Activated naive CD4-positive, alpha-beta T cell treated with anti-CD3 and anti-CD28 coated beads, Interleukin-2, amount 10 ng/mL, durations not matched to agents 7 days and 5 days (primary cell): ENCODE results near the gene GREB1.

Experiments used
- CTCF ChIA-PET: fragments of 350-600 bp; sonication (Branson Sonifier 250); formaldehyde crosslinking; loops from one replicate; lab custom pipeline; 2021; ENCODE audit warnings: antibody characterized with exemption; lab: Charles Lee
- DNase-seq: peaks from one replicate; pipeline ENCODE4 v3.0.0-alpha.2; 2020
- H3K27ac Mint-ChIP-seq: one replicate; pipeline ENCODE4 v1.8.0; 2021; ENCODE audit warnings: mild to moderate bottlenecking, moderate library complexity, mixed read lengths
- H3K27me3 Mint-ChIP-seq: one replicate; pipeline ENCODE4 v1.8.0; 2021; ENCODE audit warnings: mild to moderate bottlenecking, mixed read lengths
- H3K36me3 Mint-ChIP-seq: one replicate; pipeline ENCODE4 v1.8.0; 2021; ENCODE audit warnings: mixed read lengths
- H3K4me1 Mint-ChIP-seq: one replicate; pipeline ENCODE4 v1.8.0; 2021; ENCODE audit warnings: mixed read lengths
- H3K4me3 Mint-ChIP-seq: one replicate; pipeline ENCODE4 v1.8.0; 2021; ENCODE audit warnings: mild to moderate bottlenecking, moderate library complexity, mixed read lengths
- H3K9me3 Mint-ChIP-seq: one replicate; pipeline ENCODE4 v1.8.0; 2021; ENCODE audit warnings: mixed read lengths

The GREB1 gene

DNA sequence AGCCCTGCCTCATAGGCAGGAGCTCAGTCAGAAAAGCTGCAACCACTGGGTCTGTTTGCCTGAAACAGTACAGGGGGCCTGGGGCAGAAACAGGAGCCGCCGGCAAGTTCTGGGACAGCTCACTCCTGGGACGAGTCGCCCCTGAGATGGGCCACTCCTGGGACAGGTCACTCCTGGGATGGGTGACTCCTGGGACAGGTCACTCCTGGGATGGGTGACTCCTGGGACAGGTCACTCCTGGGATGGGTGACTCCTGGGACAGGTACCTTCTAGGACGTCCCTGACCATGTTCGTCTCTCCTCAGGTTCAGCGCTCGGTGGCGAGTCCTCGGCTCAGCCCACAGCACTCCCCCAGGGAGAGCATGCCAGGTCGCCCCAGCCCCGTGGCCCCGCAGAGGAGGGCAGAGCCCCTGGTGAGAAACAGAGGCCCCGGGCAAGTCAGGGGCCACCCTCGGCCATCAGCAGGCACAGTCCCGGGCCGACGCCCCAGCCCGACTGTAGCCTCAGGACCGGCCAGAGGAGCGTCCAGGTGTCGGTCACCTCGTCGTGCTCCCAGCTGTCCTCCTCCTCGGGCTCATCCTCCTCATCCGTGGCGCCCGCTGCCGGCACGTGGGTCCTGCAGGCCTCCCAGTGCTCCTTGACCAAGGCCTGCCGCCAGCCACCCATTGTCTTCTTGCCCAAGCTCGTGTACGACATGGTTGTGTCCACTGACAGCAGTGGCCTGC lies 84.3 kb downstream of the GREB1 start:
- Mint-ChIP-seq H3K4me1 (no peaks in the 10 kb centered on the region), H3K36me3 (no peaks in the 10 kb centered on the region), H3K27ac (no peak overlapping the region), H3K27me3 (no peaks in the 10 kb centered on the region), H3K9me3 (no peaks in the 10 kb centered on the region), H3K4me3 (no peak overlapping the region)
- no peak for DNase-seq
- CTCF ChIA-PET: interaction anchor here (0.6 kb wide), 1 partner anchor 387 kb away, joined by 3 read pairs; no protein-coding TSS in a partner anchor

DNA sequence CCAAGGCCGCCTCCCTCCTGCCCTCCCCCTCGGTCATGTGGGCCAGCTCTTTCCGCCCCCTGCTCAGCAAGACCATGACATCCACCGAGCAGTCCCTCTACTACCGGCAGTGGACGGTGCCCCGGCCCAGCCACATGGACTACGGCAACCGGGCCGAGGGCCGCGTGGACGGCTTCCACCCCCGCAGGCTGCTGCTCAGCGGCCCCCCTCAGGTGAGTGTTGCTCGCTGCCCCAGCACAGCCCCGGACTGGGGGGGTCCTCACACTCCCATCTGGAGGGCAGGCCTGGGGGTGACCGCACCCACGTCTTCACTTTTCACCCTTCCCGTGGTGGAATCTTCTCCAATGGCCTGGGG lies 84.8 kb downstream of the GREB1 start:
- H3K4me3 Mint-ChIP-seq: no peak overlapping the region
- CTCF ChIA-PET: no interaction called here
- no peaks in the 10 kb centered on the region for H3K4me1 Mint-ChIP-seq
- no peak overlapping the region for H3K27ac Mint-ChIP-seq
- DNase-seq: no peak
- H3K36me3 Mint-ChIP-seq: no peaks in the 10 kb centered on the region
- H3K9me3 Mint-ChIP-seq: no peaks in the 10 kb centered on the region
- H3K27me3 Mint-ChIP-seq: no peaks in the 10 kb centered on the region

DNA sequence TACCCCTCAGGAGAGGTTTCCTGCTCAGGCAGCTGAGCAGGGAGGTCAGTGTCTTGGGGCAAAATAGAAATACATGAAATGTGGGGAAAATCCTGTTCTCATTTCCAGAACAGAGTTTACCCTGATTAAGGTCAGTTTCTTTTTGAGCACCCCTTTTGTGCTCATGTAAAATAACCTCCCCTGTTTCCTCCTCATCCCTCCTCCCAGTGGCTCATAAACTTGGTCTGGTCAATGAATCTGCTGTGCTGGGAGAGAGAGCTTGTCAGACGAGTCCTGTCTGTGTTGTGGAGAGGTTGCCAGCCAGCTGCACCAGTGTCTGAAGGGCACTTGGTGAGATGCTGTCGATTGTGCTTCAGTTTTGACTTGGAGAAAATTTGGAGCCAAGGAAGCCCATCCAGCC lies 87.6 kb downstream of the GREB1 start:
- no peaks in the 10 kb centered on the region for H3K27me3 Mint-ChIP-seq
- H3K4me3 Mint-ChIP-seq: no peak overlapping the region
- CTCF ChIA-PET: no interaction called here
- no peaks in the 10 kb centered on the region for H3K36me3 Mint-ChIP-seq
- H3K27ac Mint-ChIP-seq: no peak overlapping the region
- no peaks in the 10 kb centered on the region for H3K4me1 Mint-ChIP-seq
- no peaks in the 10 kb centered on the region for H3K9me3 Mint-ChIP-seq
- DNase-seq: no peak

DNA sequence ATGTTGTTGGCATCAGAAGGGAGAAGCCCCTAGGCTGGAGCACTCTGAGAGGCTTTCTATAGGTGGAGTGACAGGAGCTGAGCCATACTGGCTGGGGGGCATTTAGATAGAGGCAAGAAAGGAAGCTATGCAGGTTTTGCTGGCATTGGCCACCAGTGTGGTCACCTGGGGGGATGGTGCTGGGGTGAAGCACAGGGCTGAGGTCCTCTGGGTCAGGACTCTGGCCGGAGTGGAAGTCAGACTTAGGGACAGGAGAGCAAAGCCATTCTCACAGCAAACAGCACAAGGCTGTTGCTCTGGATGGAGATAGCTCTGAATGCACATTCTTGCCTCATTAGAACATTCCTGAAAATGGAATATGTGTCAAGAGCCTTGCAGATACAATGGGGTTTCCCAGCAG lies 88.8 kb downstream of the GREB1 start:
- CTCF ChIA-PET: no interaction called here
- no peaks in the 10 kb centered on the region for H3K4me1 Mint-ChIP-seq
- no peak overlapping the region for H3K27ac Mint-ChIP-seq
- no peaks in the 10 kb centered on the region for H3K27me3 Mint-ChIP-seq
- no peak for DNase-seq
- no peak overlapping the region for H3K4me3 Mint-ChIP-seq
- peaks cover 3% of the 10 kb centered on the region for H3K9me3 Mint-ChIP-seq
- H3K36me3 Mint-ChIP-seq: no peaks in the 10 kb centered on the region

DNA sequence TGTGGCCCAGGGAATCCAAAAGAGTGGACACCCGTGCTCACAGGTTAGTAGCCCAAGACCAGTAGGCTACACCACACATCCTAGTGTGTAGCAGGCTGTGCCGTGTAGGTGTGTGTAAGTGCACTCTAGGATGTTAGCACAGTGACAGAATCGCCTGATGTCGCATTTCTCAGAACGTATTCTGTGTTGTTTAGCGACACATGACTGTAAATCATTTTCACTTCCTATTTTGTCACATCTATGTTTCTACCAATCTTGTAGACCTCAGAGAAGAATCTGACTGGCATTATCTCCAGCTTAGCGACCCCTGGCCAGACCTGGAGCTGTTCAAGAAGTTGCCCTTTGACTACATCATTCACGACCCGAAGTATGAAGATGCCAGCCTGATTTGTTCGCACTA lies 91.0 kb downstream of the GREB1 start:
- H3K9me3 Mint-ChIP-seq: peaks cover 3% of the 10 kb centered on the region
- H3K27ac Mint-ChIP-seq: no peak overlapping the region
- no peaks in the 10 kb centered on the region for H3K4me1 Mint-ChIP-seq
- no peaks in the 10 kb centered on the region for H3K36me3 Mint-ChIP-seq
- H3K27me3 Mint-ChIP-seq: no peaks in the 10 kb centered on the region
- CTCF ChIA-PET: interaction anchor here (0.6 kb wide), 1 partner anchor 679 kb away, joined by 3 read pairs; no protein-coding TSS in a partner anchor
- H3K4me3 Mint-ChIP-seq: no peak overlapping the region
- no peak for DNase-seq

DNA sequence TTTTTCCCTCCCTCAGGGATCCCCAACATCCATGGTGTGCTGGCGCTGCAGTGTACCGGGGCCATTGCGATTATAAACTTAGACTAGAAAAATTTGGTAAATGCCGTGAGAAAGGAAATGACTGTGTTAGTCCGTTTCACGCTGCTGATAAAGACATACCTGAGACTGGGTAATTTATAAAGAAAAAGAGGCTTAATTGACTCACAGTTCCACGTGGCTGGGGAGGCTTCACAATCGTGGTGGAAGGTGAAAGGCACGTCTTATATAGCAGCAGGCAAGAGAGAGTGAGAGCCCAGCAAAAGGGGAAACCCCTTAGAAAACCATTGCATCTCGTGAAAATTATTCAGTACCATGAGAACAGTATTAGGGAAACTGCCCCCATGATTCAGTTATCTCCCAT lies 91.8 kb downstream of the GREB1 start:
- Mint-ChIP-seq H3K4me3 (no peak overlapping the region), H3K36me3 (no peaks in the 10 kb centered on the region), H3K27ac (no peak overlapping the region), H3K9me3 (peaks cover 3% of the 10 kb centered on the region), H3K4me1 (no peaks in the 10 kb centered on the region), H3K27me3 (no peaks in the 10 kb centered on the region)
- no peak for DNase-seq
- CTCF ChIA-PET: no interaction called here

DNA sequence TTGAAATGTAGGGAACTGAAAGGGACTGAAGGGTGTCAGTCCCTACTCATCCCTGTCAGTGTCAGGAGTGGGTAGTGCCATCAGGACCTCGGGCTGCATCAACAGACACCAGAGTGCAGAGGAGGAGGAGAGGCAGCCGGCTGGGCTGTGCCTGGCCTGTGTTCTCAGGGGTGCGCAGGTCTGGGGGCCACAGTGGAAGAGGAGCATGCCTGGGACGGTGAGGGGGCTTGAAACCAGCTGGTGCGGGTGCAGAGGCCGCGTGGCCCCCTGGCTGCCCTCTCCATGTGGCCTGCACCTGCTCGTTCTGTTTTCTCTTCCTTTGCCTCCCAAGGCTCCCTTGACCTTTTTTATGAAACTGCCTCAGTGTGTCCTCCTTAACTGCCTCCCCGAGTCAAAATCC lies 94.8 kb downstream of the GREB1 start:
- H3K27ac Mint-ChIP-seq: no peak overlapping the region
- peaks cover 3% of the 10 kb centered on the region for H3K9me3 Mint-ChIP-seq
- H3K36me3 Mint-ChIP-seq: no peaks in the 10 kb centered on the region
- H3K4me3 Mint-ChIP-seq: no peak overlapping the region
- H3K27me3 Mint-ChIP-seq: no peaks in the 10 kb centered on the region
- no peaks in the 10 kb centered on the region for H3K4me1 Mint-ChIP-seq
- CTCF ChIA-PET: no interaction called here
- DNase-seq: no peak

DNA sequence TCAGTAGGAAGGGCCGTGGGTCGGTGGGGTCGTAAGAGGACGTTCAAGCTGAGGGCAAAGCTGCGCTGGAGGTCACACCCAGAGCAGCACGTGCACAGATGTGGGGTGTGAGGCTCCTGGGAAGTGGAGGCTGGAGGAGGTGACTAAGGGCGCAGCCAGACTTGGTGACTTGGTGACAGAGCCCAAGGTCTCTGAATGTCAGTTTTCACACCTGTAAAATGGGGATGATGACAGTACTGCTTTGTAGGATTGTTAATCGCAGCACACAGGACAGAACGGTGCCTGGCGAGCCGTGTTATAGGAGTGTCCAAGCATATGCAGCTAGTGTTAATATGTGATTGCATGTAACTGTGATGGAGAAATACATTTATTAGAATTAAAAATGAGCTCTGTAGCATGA lies 95.4 kb downstream of the GREB1 start:
- CTCF ChIA-PET: interaction anchor here (0.8 kb wide), 1 partner anchor 46 kb away, joined by 3 read pairs; no protein-coding TSS in a partner anchor
- DNase-seq: no peak
- Mint-ChIP-seq H3K36me3 (no peaks in the 10 kb centered on the region), H3K27me3 (no peaks in the 10 kb centered on the region), H3K9me3 (peaks cover 3% of the 10 kb centered on the region), H3K4me3 (no peak overlapping the region), H3K27ac (no peak overlapping the region), H3K4me1 (no peaks in the 10 kb centered on the region)

DNA sequence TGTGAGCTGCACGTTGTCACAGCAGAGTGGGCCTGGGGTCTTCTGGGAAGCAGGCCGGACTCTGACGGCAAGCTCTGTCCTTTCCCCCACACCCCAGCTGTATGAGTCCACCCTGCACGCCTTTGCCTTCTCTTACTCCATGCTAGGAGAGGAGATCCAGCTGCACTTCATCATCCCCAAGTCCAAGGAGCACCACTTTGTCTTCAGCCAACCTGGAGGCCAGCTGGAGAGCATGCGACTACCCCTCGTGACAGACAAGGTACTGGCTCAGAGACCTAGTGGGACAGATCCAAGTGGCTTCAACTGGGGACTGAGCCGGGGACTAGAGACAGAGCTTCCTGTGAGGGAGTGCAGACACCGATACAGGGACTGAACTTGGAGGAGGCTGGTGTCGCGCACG lies 96.0 kb downstream of the GREB1 start:
- CTCF ChIA-PET: interaction anchor here (0.8 kb wide), 1 partner anchor 47 kb away, joined by 3 read pairs; no protein-coding TSS in a partner anchor
- H3K27me3 Mint-ChIP-seq: no peaks in the 10 kb centered on the region
- no peaks in the 10 kb centered on the region for H3K36me3 Mint-ChIP-seq
- no peak for DNase-seq
- H3K9me3 Mint-ChIP-seq: peaks cover 3% of the 10 kb centered on the region
- H3K4me1 Mint-ChIP-seq: no peaks in the 10 kb centered on the region
- H3K4me3 Mint-ChIP-seq: no peak overlapping the region
- no peak overlapping the region for H3K27ac Mint-ChIP-seq

DNA sequence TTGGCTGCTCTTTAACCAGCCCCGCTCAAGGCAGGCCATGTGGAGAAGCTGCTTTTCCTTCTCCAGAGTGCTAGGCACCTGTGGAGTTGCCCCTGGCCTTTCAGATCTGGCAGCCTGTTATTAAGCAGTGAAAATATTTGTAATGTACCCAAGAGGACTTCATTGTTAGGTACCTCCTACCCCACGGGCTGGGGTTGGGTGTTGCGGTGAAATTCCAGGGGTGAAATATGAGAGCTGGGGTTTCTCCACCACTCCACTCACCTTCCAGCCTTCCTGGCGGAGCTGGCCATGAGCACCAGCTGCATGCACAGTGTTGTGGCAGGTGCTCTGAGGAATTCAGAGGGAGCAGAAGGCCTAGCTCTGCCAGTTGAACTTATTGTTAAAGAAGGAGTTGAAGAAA lies 97.0 kb downstream of the GREB1 start:
- DNase-seq: no peak
- H3K9me3 Mint-ChIP-seq: peaks cover 3% of the 10 kb centered on the region
- CTCF ChIA-PET: no interaction called here
- H3K27ac Mint-ChIP-seq: no peak overlapping the region
- H3K4me1 Mint-ChIP-seq: no peaks in the 10 kb centered on the region
- no peak overlapping the region for H3K4me3 Mint-ChIP-seq
- H3K27me3 Mint-ChIP-seq: no peaks in the 10 kb centered on the region
- no peaks in the 10 kb centered on the region for H3K36me3 Mint-ChIP-seq

DNA sequence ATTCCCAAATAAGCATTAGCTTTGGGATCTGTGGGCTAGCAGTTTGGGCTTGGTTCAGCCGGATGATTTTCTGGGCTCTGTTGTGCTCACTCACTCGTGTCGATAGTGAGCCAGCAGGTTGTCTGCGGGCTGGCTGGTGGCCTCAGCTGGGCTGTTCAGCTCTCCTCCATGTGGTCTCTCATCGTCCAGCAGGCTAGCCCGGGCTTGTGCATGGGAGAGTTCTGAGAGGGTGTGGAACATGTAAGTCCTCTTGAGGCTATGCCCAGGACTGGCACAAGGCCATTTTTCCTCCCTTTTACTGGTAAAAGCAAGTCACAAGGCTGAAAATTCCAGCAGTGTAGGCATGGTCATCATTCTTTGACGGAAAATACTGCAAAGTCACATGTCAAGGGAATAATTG lies 97.6 kb downstream of the GREB1 start:
- no peaks in the 10 kb centered on the region for H3K27me3 Mint-ChIP-seq
- no peak for DNase-seq
- H3K36me3 Mint-ChIP-seq: no peaks in the 10 kb centered on the region
- no peak overlapping the region for H3K4me3 Mint-ChIP-seq
- CTCF ChIA-PET: no interaction called here
- H3K4me1 Mint-ChIP-seq: no peaks in the 10 kb centered on the region
- H3K9me3 Mint-ChIP-seq: peaks cover 3% of the 10 kb centered on the region
- H3K27ac Mint-ChIP-seq: no peak overlapping the region

DNA sequence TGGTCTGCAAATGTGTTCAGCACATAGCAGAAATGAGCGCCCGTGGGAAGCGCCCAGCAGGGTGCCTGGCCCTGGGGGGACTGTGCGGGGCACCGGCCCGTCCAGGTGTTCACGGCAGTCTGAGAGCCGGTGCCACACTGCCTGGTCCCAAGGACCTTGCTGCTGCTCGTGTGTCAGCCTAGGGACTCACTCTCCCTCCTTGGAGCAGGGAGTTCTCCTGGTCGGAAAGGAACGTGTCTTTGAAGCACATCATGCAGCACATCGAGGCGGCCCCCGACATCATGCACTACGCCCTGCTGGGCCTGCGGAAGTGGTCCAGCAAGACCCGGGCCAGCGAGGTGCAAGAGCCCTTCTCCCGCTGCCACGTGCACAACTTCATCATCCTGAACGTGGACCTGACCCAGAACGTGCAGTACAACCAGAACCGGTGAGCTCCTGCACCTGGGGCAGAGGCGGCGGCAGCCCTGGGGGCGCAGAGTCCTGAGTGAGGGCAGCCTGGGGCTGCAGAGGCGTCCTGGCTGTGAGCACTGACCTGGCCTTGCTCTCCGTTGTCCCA lies 100.2 kb downstream of the GREB1 start:
- no peak overlapping the region for H3K4me3 Mint-ChIP-seq
- CTCF ChIA-PET: no interaction called here
- no peak for DNase-seq
- no peak overlapping the region for H3K27ac Mint-ChIP-seq
- no peaks in the 10 kb centered on the region for H3K4me1 Mint-ChIP-seq
- H3K36me3 Mint-ChIP-seq: no peaks in the 10 kb centered on the region
- no peaks in the 10 kb centered on the region for H3K27me3 Mint-ChIP-seq
- no peaks in the 10 kb centered on the region for H3K9me3 Mint-ChIP-seq

DNA sequence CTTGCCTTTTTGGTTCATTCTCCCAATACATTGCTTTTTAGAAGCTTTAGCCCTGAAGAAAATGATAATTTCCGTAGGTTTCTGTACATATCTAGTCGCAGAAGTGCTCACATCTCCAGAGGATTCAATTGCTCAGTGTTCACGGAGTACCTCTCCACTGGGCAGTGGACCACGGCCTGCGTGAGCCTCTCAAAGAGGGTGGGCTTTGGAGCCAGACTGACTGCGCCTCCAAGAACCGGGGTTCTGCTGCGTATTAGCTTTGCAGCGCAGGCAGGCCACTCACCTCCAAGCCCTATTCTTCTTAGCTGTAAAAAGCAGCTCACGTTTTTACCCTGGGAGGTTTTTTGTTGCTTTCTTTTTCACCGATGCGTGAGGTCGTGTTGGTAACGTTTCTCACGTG lies 100.7 kb downstream of the GREB1 start:
- Mint-ChIP-seq H3K36me3 (no peaks in the 10 kb centered on the region), H3K4me3 (no peak overlapping the region), H3K4me1 (no peaks in the 10 kb centered on the region), H3K27me3 (peaks cover under 1% of the 10 kb centered on the region), H3K9me3 (no peaks in the 10 kb centered on the region), H3K27ac (no peak overlapping the region)
- DNase-seq: no peak
- CTCF ChIA-PET: no interaction called here

DNA sequence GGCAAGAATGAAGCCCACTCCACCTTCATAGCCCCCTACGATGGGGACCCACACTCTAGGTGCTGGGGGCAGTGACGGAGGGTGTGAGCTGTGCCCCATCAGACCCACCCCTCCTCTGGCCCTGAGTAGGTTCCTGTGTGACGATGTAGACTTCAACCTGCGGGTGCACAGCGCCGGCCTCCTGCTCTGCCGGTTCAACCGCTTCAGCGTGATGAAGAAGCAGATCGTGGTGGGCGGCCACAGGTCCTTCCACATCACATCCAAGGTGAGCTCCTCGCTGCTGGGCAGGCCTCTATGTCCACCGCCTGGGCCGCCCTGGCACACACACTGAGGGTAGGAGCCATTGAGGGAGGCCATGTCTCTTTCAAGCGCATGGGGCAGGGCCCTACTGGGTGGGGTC lies 101.3 kb downstream of the GREB1 start:
- Mint-ChIP-seq H3K36me3 (no peaks in the 10 kb centered on the region), H3K27ac (no peak overlapping the region), H3K27me3 (peaks cover 6% of the 10 kb centered on the region), H3K4me3 (no peak overlapping the region), H3K4me1 (no peaks in the 10 kb centered on the region), H3K9me3 (no peaks in the 10 kb centered on the region)
- DNase-seq: no peak
- CTCF ChIA-PET: no interaction called here

DNA sequence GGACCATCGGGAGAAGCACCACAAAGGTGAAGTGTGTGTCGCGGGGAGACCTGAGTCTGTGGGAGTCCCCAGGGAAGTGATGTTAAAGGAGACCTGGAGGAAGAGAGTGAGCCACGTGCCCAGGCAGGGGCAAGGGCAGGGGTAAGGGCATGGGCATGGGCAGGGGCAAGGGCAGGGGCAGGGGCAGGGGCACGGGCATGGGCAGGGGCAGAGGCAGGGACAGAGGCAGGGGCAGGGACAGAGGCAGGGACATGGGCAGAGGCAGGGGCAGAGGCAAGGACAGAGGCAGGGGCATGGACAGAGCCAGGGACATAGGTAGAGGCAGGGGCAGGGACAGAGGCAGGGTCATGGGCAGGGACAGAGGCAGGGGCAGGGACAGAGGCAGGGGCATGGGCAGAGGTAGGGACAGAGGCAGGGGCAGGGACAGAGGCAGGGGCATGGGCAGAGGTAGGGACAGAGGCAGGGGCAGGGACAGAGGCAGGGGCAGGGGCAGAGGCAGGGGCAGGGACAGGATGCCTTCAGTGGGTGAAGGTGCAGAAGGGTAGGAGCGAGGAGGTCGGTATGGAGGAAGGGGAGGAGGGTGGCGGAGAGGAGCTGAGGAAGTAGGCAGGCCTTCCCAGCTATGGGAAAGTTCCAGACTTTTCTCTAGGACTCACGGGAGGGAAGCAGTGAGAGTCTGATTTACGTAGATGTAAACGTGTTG lies 102.9 kb downstream of the GREB1 start:
- Mint-ChIP-seq H3K4me3 (no peak overlapping the region), H3K36me3 (no peaks in the 10 kb centered on the region), H3K4me1 (no peaks in the 10 kb centered on the region), H3K27ac (no peak overlapping the region), H3K27me3 (peaks cover 9% of the 10 kb centered on the region), H3K9me3 (no peaks in the 10 kb centered on the region)
- DNase-seq: no peak
- CTCF ChIA-PET: no interaction called here
